SK-N-MC (cell line): ENCODE measurements around the gene LRPPRC.

Experiments used
- EZH2 ChIP-seq: fragments of 200-600 bp; sonication (generic); IDR thresholded peaks from one replicate; pipeline ENCODE4 v1.6.1; 2017; ENCODE audit warnings: antibody characterized with exemption
- FOXP2 ChIP-seq: optimal IDR thresholded peaks from 2 replicates; pipeline ENCODE3; 2011; ENCODE audit warnings: mild to moderate bottlenecking, moderate library complexity; ENCODE audit not compliant: insufficient read depth; ENCODE audit errors: extremely low read length, control extremely low read depth
- POLR2AphosphoS5 ChIP-seq: IDR thresholded peaks from 2 replicates; pipeline ENCODE4 v1.6.1; 2012; ENCODE audit warnings: mild to moderate bottlenecking, low read depth, low read length, borderline replicate concordance

DNA sequence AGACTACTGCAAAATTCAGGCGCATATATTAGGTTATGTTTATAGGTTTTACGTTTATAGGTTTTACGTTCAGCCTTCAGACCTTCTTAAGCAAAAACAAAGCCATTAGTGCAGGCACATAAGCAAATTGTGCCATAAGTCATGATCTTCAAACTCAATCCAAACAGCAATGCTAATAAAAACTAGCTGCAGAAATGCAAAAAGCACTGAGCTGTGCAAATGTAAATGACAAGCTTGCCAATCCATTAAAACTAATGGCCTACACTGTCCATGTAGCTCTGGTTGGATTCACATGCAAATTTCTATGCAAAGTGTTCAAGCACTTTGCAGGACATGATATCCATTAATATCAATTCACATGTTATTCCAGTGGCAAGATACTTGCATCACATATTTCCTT is 50.9 kb downstream of the LRPPRC start:
- TF ChIP-seq EZH2 (no peak), POLR2AphosphoS5 (no peak), FOXP2 (no peak)
